T-cell (primary cell): ENCODE measurements around the gene DAPK1. TPM values are rescaled to one million over a fixed set of nuclear protein-coding genes. Genes with fewer than 3 reads are reported as not detected.
A peak's percentile ranks its signal among the peaks of the same experiment; 100 is the strongest.

Source experiments
- ATAC-seq, 4 experiments: fragments of 200-7000 bp in 3 of 4; fragments of 150-1000 bp in 1 of 4; cut with Tn5 transposase; replicated peaks in 1 of 4; 1 replicate in 3 of 4; 2 replicates in 1 of 4; pipeline ENCODE4 v1.10.0; 2021; ENCODE audit warnings: moderate library complexity in 3 of 4, mild to moderate bottlenecking in 2 of 4, moderate number of reproducible peaks in 1 of 4
- CTCF ChIA-PET, 2 donors: fragments of 300-600 bp; sonication (Branson Sonifier 250); formaldehyde crosslinking; loops; one replicate each; lab custom pipeline; 2022; ENCODE audit warnings: antibody characterized with exemption in 2 of 2; lab: Charles Lee
- POLR2A ChIA-PET, 2 donors: fragments of 300-600 bp; sonication (Branson Sonifier 250); formaldehyde crosslinking; loops; one replicate each; lab custom pipeline; 2022; ENCODE audit warnings: antibody characterized with exemption in 2 of 2; lab: Charles Lee
- DNase-seq, 35 experiments: peaks; one replicate each; pipeline versions ENCODE4 v3.0.0 to v3.0.0-alpha.2; 2013 to 2023
- H3K27ac ChIP-seq: one replicate; pipeline ENCODE4 v1.5.1; 2013; ENCODE audit warnings: low read length
- H3K27me3 ChIP-seq, 2 experiments: replicated peaks in 1 of 2; 1 replicate in 1 of 2; 2 replicates in 1 of 2; pipeline versions ENCODE4 v1.6.1 to v1.7.0; 2013; ENCODE audit warnings: low read length in 1 of 2, mixed read lengths in 1 of 2; ENCODE audit not compliant: control insufficient read depth in 2 of 2, insufficient read depth in 2 of 2; ENCODE audit errors: extremely low read depth in 1 of 2
- H3K36me3 ChIP-seq, 2 donors: 1 replicate in 1 of 2; 2 replicates in 1 of 2; pipeline versions ENCODE4 v1.6.1 to v1.7.0; 2013; ENCODE audit warnings: low read length in 1 of 2; ENCODE audit not compliant: control insufficient read depth in 2 of 2, insufficient read depth in 1 of 2; ENCODE audit errors: extremely low read depth in 1 of 2
- H3K4me1 ChIP-seq, 2 experiments: 1 replicate in 1 of 2; 2 replicates in 1 of 2; pipeline versions ENCODE4 v1.6.1 to v1.7.0; 2013; ENCODE audit warnings: low read length in 2 of 2, mixed read lengths in 1 of 2; ENCODE audit not compliant: insufficient read depth in 2 of 2, control insufficient read depth in 1 of 2; ENCODE audit errors: extremely low read depth in 1 of 2
- H3K4me3 ChIP-seq, 2 donors: 1 replicate in 1 of 2; 2 replicates in 1 of 2; pipeline versions ENCODE4 v1.5.1 to v1.7.0; 2013; ENCODE audit warnings: mild to moderate bottlenecking in 2 of 2, low read length in 1 of 2, moderate library complexity in 1 of 2; ENCODE audit not compliant: control insufficient read depth in 1 of 2; ENCODE audit errors: extremely low read depth in 1 of 2
- H3K9me3 ChIP-seq: 2 replicates; pipeline ENCODE4 v1.7.0; 2013
- H3K27ac Mint-ChIP-seq, 2 donors: one replicate each; pipeline ENCODE4 v1.8.0; 2020 to 2021; ENCODE audit warnings: mild to moderate bottlenecking in 2 of 2, mixed read lengths in 2 of 2
- H3K27me3 Mint-ChIP-seq, 2 donors: one replicate each; pipeline ENCODE4 v1.8.0; 2021 to 2022; ENCODE audit warnings: mixed read lengths in 2 of 2
- H3K36me3 Mint-ChIP-seq: one replicate; pipeline ENCODE4 v1.8.0; 2021; ENCODE audit warnings: mixed read lengths
- H3K4me1 Mint-ChIP-seq, 3 donors: one replicate each; pipeline ENCODE4 v1.8.0; 2020 to 2022; ENCODE audit warnings: mixed read lengths in 3 of 3, mild to moderate bottlenecking in 1 of 3
- H3K4me3 Mint-ChIP-seq, 3 donors: one replicate each; pipeline ENCODE4 v1.8.0; 2020 to 2022; ENCODE audit warnings: mild to moderate bottlenecking in 3 of 3, mixed read lengths in 3 of 3, moderate library complexity in 3 of 3
- H3K9me3 Mint-ChIP-seq, 3 donors: one replicate each; pipeline ENCODE4 v1.8.0; 2020 to 2022; ENCODE audit warnings: mixed read lengths in 3 of 3
- WGBS: methylation state at CpG from one replicate; pipeline ENCODE4 v1.1.5; 2013; ENCODE audit warnings: missing lambda C conversion rate; ENCODE audit not compliant: insufficient coverage; 5-methylcytosine and 5-hydroxymethylcytosine counted together
- total RNA-seq, 35 experiments: library from RNA in 6 of 35; stranded (reverse) in 6 of 35; fragments of 120-200 nt in 1 of 35; gene quantifications; one replicate each; pipeline versions ENCODE4 v1.2.1 to v1.2.4 and lab custom pipeline; 2013 to 2026

Gene DAPK1
- total RNA-seq, 5 donors from 2014 or later (not counting 1 experiment from before 2014, with no cell fraction given): 1.7 to 4.2 (median 2.8) TPM

- POLR2A ChIA-PET: no interaction called here
- Histone ChIP-seq H3K27ac (no peak overlapping the region), H3K36me3 (peaks cover 0 to 4% of the 10 kb centered on the region in 2 donors), H3K27me3 (peaks cover 0 to 6% of the 10 kb centered on the region in 2 experiments), H3K4me3 (no peak overlapping the region), H3K4me1 (peaks cover 4 to 5% of the 10 kb centered on the region in 2 experiments), H3K9me3 (no peaks in the 10 kb centered on the region)
- CTCF ChIA-PET: no interaction called here
- H3K9me3 Mint-ChIP-seq: no peaks in the 10 kb centered on the region
- no peak overlapping the region for H3K4me3 Mint-ChIP-seq
- 89% methylated on average over 14 of the region's 17 CpGs for WGBS
- no peak overlapping the region for H3K27ac Mint-ChIP-seq
- ATAC-seq (no peak), DNase-seq (no peak)
- peaks cover 0 to 10% (median 3%) of the 10 kb centered on the region in 3 donors for H3K4me1 Mint-ChIP-seq
- H3K36me3 Mint-ChIP-seq: no peaks in the 10 kb centered on the region
- H3K27me3 Mint-ChIP-seq: no peaks in the 10 kb centered on the region
Measured at GRCh38 chr9:87677776-87678587, 180.3 kb downstream of the DAPK1 start.

DNA sequence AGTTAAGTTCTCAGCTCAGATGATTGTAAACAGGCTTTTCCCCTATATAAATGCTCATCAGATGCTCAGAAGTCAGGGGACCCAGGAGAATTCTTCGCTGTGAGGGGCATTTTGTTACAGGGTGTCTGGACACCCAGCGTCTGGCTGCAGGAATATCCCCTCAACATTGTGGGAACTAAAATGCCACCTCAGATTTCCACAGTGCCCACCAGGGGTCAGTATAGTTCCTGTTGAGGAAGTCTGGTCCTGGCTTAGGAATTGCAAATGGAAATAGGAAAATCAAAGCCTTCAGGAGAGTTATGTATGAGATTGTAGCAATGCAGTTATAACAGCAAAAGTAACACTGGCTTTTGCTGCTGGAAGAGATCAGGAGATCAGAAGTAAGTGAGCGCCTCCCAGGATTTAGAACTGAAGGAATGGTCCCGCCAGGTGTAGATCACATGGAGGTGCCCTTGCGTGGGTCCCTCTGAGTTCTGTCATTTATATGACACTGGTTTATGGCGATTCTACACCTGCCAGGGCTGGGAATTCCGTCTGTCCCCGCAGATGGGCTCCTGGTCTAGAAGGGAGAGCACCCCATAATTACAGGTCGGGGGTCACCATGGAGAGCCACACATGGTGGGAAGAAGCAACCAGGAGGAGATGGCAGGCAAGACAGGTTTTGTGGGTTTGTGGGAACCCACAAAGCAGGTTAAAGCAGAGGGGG lies 181.1 kb downstream of the DAPK1 start:
- Histone ChIP-seq H3K9me3 (no peaks in the 10 kb centered on the region), H3K4me1 (peaks cover 5 to 8% of the 10 kb centered on the region in 2 experiments), H3K4me3 (no peak overlapping the region), H3K27ac (no peak overlapping the region), H3K36me3 (peaks cover 0 to 4% of the 10 kb centered on the region in 2 donors), H3K27me3 (peaks cover 0 to 2% of the 10 kb centered on the region in 2 experiments)
- CTCF ChIA-PET: no interaction called here
- WGBS: 69% methylated on average over 7 of the region's 9 CpGs
- Mint-ChIP-seq H3K27ac (no peak overlapping the region), H3K9me3 (no peaks in the 10 kb centered on the region), H3K4me1 (peaks cover 0 to 10% (median 5%) of the 10 kb centered on the region in 3 donors), H3K36me3 (no peaks in the 10 kb centered on the region), H3K27me3 (no peaks in the 10 kb centered on the region), H3K4me3 (no peak overlapping the region)
- DNase-seq: peak in 12 of 35 experiments; percentile 8 to 64 (median 14)
- POLR2A ChIA-PET: no interaction called here
- ATAC-seq: no peak

- no peak overlapping the region for H3K4me3 ChIP-seq
- no peaks in the 10 kb centered on the region for H3K27me3 Mint-ChIP-seq
- H3K4me3 Mint-ChIP-seq: no peak overlapping the region
- DNase-seq (no peak), ATAC-seq (no peak)
- H3K36me3 ChIP-seq: peaks cover 0 to 4% of the 10 kb centered on the region in 2 donors
- H3K36me3 Mint-ChIP-seq: no peaks in the 10 kb centered on the region
- peaks cover 15 to 26% (median 22%) of the 10 kb centered on the region in 3 donors for H3K4me1 Mint-ChIP-seq
- no peak overlapping the region for H3K27ac Mint-ChIP-seq
- H3K9me3 ChIP-seq: no peaks in the 10 kb centered on the region
- peaks cover 0 to 4% of the 10 kb centered on the region in 2 experiments for H3K27me3 ChIP-seq
- CTCF ChIA-PET: no interaction called here
- H3K4me1 ChIP-seq: peaks cover 19 to 24% of the 10 kb centered on the region in 2 experiments
- 90% methylated on average over 6 of the region's 11 CpGs for WGBS
- POLR2A ChIA-PET: no interaction called here
- no peaks in the 10 kb centered on the region for H3K9me3 Mint-ChIP-seq
- H3K27ac ChIP-seq: no peak overlapping the region
Measured at GRCh38 chr9:87681271-87682061, 183.8 kb downstream of the DAPK1 start.

- H3K27ac Mint-ChIP-seq: no peak overlapping the region
- CTCF ChIA-PET: no interaction called here
Measured at GRCh38 chr9:87682085-87682484, 184.4 kb downstream of the DAPK1 start.

GRCh38 chr9:87682618-87683017 lies 185.0 kb downstream of the DAPK1 start:
- WGBS: 87% methylated on average over 4 of the region's 4 CpGs

More at GRCh38 chr9:87682085-87682484, 184.4 kb downstream of the DAPK1 start:
- H3K4me1 Mint-ChIP-seq: peaks cover 16 to 26% (median 24%) of the 10 kb centered on the region in 3 donors
- no peaks in the 10 kb centered on the region for H3K9me3 Mint-ChIP-seq
- no peak overlapping the region for H3K4me3 Mint-ChIP-seq
- ATAC-seq (no peak), DNase-seq (no peak)
- 59% methylated on average over 2 of the region's 4 CpGs for WGBS
- Histone ChIP-seq H3K4me3 (no peak overlapping the region), H3K9me3 (no peaks in the 10 kb centered on the region), H3K36me3 (peaks cover 0 to 4% of the 10 kb centered on the region in 2 donors), H3K27ac (no peak overlapping the region), H3K27me3 (peaks cover 0 to 4% of the 10 kb centered on the region in 2 experiments), H3K4me1 (peaks cover 21 to 24% of the 10 kb centered on the region in 2 experiments)
- H3K36me3 Mint-ChIP-seq: no peaks in the 10 kb centered on the region
- H3K27me3 Mint-ChIP-seq: no peaks in the 10 kb centered on the region
- POLR2A ChIA-PET: no interaction called here

More at GRCh38 chr9:87682618-87683017, 185.0 kb downstream of the DAPK1 start:
- Histone ChIP-seq H3K9me3 (no peaks in the 10 kb centered on the region), H3K27me3 (peaks cover 0 to 2% of the 10 kb centered on the region in 2 experiments), H3K4me3 (no peak overlapping the region), H3K27ac (no peak overlapping the region), H3K4me1 (peaks cover 21 to 24% of the 10 kb centered on the region in 2 experiments), H3K36me3 (peaks cover 0 to 4% of the 10 kb centered on the region in 2 donors)
- Mint-ChIP-seq H3K27ac (no peak overlapping the region), H3K4me3 (no peak overlapping the region), H3K9me3 (no peaks in the 10 kb centered on the region), H3K4me1 (peaks cover 16 to 26% (median 26%) of the 10 kb centered on the region in 3 donors), H3K36me3 (no peaks in the 10 kb centered on the region), H3K27me3 (no peaks in the 10 kb centered on the region)
- DNase-seq: no peak
- ATAC-seq: no peak
- CTCF ChIA-PET: no interaction called here
- POLR2A ChIA-PET: no interaction called here
